ENCODE results near the gene FMO5. TPM values are rescaled to one million over a fixed set of nuclear protein-coding genes. Genes with fewer than 3 reads are reported as not detected.
A peak's percentile ranks its signal among the peaks of the same experiment; 100 is the strongest.

The FMO5 gene
- total and polyA plus RNA-seq, 2 of the 13 experiments (the other 11 are each of a cell fraction or from before 2014, with no cell fraction given), result 48.2 to 149 TPM

DNA sequence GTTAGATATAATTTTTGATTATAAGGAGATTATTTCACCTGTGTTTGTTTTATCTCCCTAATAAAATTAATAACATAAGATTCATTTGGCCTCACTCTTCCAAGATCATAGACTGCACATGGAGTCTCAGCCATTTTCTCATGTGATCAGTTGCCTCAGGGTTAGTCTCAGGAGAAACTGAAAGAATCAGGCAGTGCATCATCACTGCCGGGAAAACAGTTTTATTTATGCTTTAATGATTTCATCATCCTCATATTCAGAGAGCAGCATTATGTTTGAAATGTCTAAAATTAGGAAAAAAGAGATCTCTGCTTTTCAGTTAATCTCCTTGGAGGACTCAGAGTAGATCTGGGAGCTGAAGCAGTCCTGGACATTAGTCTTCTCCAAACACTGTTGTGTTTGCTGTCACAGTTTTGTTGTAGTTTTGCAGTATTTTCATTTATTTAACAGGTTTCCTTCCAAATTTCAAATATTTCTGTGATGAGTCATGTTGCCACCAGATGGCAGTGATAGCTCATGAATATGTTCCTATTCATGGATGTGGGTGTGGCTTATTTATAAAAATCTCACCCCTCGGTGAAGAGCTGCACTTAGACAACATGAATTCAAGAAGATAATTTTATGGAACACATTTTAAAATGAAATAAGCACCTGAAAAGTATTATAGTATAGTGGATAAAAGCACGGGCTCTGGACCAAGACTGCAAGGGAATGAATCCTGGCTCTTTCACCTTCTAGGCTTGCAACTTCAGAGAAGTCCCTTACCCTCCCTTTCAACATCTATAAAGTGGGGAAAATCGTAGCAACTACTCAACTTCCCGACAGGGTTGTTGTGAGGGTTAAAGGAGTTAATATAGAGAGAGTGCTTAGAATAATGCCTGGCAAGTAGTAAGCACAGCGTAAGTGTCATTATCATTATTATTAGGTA lies 48.5 kb upstream of the FMO5 start (continued):
- TF ChIP-seq ZNF343 (CRISPR knock-in tag; IDR thresholded peaks at IDR 0.05), result no peak
- TF ChIP-seq, protein P1, sequence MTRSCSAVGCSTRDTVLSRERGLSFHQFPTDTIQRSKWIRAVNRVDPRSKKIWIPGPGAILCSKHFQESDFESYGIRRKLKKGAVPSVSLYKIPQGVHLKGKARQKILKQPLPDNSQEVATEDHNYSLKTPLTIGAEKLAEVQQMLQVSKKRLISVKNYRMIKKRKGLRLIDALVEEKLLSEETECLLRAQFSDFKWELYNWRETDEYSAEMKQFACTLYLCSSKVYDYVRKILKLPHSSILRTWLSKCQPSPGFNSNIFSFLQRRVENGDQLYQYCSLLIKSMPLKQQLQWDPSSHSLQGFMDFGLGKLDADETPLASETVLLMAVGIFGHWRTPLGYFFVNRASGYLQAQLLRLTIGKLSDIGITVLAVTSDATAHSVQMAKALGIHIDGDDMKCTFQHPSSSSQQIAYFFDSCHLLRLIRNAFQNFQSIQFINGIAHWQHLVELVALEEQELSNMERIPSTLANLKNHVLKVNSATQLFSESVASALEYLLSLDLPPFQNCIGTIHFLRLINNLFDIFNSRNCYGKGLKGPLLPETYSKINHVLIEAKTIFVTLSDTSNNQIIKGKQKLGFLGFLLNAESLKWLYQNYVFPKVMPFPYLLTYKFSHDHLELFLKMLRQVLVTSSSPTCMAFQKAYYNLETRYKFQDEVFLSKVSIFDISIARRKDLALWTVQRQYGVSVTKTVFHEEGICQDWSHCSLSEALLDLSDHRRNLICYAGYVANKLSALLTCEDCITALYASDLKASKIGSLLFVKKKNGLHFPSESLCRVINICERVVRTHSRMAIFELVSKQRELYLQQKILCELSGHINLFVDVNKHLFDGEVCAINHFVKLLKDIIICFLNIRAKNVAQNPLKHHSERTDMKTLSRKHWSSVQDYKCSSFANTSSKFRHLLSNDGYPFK (CRISPR knock-in tag; IDR thresholded peaks at IDR 0.05; ENCODE audit: borderline replicate concordance), result no peak
- TF ChIP-seq TCF7 (IDR thresholded peaks at IDR 0.05; ENCODE audit: low read depth), result no peak
- TF ChIP-seq HNRNPH1 (optimal IDR thresholded peaks at IDR 0.05; ENCODE audit: low read depth, low read length), result no peak
- TF ChIP-seq, protein P2, sequence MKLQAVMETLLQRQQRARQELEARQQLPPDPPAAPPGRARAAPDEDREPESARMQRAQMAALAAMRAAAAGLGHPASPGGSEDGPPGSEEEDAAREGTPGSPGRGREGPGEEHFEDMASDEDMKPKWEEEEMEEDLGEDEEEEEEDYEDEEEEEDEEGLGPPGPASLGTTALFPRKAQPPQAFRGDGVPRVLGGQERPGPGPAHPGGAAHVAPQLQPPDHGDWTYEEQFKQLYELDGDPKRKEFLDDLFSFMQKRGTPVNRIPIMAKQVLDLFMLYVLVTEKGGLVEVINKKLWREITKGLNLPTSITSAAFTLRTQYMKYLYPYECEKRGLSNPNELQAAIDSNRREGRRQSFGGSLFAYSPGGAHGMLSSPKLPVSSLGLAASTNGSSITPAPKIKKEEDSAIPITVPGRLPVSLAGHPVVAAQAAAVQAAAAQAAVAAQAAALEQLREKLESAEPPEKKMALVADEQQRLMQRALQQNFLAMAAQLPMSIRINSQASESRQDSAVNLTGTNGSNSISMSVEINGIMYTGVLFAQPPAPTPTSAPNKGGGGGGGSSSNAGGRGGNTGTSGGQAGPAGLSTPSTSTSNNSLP (IDR thresholded peaks at IDR 0.05; ENCODE audit: low read depth, low read length), result peak; percentile 24; the same call in 1 of the 2 replicates
- no peak for TF ChIP-seq PCBP1 (IDR thresholded peaks at IDR 0.05; ENCODE audit: borderline replicate concordance, low read depth, low read length)
- no peak for TF ChIP-seq BRD4 (CRISPR knock-in tag; IDR thresholded peaks at IDR 0.05)
- TF ChIP-seq, protein P3, sequence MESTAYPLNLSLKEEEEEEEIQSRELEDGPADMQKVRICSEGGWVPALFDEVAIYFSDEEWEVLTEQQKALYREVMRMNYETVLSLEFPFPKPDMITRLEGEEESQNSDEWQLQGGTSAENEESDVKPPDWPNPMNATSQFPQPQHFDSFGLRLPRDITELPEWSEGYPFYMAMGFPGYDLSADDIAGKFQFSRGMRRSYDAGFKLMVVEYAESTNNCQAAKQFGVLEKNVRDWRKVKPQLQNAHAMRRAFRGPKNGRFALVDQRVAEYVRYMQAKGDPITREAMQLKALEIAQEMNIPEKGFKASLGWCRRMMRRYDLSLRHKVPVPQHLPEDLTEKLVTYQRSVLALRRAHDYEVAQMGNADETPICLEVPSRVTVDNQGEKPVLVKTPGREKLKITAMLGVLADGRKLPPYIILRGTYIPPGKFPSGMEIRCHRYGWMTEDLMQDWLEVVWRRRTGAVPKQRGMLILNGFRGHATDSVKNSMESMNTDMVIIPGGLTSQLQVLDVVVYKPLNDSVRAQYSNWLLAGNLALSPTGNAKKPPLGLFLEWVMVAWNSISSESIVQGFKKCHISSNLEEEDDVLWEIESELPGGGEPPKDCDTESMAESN (CRISPR knock-in tag; conservative IDR thresholded peaks at IDR 0.05), result no peak
- no peak for TF ChIP-seq PAWR (CRISPR knock-in tag; IDR thresholded peaks at IDR 0.05; ENCODE audit: borderline replicate concordance)
- TF ChIP-seq ZNF331 (CRISPR knock-in tag; IDR thresholded peaks at IDR 0.05), result no peak
- peak; percentile 49 for TF ChIP-seq STAG1 (CRISPR knock-in tag; IDR thresholded peaks at IDR 0.05)
- no peak for TF ChIP-seq REPIN1 (CRISPR knock-in tag; IDR thresholded peaks at IDR 0.05; ENCODE audit: borderline replicate concordance, low read depth)
- 0 out of 2 replicates have a peak, but pooled peaks have one; percentile 3 for TF ChIP-seq CREB1 (IDR thresholded peaks at IDR 0.05)
- TF ChIP-seq CREB1 (CRISPR knock-in tag; IDR thresholded peaks at IDR 0.05), result no peak
- TF ChIP-seq KLF12 (CRISPR knock-in tag; IDR thresholded peaks at IDR 0.05; ENCODE audit: borderline replicate concordance), result no peak
- TF ChIP-seq SMC3 (IDR thresholded peaks at IDR 0.05; ENCODE audit: low read length), result peak; percentile 37; the same call in 1 of the 2 replicates
- TF ChIP-seq, protein P4, sequence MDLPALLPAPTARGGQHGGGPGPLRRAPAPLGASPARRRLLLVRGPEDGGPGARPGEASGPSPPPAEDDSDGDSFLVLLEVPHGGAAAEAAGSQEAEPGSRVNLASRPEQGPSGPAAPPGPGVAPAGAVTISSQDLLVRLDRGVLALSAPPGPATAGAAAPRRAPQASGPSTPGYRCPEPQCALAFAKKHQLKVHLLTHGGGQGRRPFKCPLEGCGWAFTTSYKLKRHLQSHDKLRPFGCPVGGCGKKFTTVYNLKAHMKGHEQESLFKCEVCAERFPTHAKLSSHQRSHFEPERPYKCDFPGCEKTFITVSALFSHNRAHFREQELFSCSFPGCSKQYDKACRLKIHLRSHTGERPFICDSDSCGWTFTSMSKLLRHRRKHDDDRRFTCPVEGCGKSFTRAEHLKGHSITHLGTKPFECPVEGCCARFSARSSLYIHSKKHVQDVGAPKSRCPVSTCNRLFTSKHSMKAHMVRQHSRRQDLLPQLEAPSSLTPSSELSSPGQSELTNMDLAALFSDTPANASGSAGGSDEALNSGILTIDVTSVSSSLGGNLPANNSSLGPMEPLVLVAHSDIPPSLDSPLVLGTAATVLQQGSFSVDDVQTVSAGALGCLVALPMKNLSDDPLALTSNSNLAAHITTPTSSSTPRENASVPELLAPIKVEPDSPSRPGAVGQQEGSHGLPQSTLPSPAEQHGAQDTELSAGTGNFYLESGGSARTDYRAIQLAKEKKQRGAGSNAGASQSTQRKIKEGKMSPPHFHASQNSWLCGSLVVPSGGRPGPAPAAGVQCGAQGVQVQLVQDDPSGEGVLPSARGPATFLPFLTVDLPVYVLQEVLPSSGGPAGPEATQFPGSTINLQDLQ (CRISPR knock-in tag; IDR thresholded peaks at IDR 0.05), result no peak
- TF ChIP-seq, protein P5, sequence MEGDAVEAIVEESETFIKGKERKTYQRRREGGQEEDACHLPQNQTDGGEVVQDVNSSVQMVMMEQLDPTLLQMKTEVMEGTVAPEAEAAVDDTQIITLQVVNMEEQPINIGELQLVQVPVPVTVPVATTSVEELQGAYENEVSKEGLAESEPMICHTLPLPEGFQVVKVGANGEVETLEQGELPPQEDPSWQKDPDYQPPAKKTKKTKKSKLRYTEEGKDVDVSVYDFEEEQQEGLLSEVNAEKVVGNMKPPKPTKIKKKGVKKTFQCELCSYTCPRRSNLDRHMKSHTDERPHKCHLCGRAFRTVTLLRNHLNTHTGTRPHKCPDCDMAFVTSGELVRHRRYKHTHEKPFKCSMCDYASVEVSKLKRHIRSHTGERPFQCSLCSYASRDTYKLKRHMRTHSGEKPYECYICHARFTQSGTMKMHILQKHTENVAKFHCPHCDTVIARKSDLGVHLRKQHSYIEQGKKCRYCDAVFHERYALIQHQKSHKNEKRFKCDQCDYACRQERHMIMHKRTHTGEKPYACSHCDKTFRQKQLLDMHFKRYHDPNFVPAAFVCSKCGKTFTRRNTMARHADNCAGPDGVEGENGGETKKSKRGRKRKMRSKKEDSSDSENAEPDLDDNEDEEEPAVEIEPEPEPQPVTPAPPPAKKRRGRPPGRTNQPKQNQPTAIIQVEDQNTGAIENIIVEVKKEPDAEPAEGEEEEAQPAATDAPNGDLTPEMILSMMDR (CRISPR knock-in tag; IDR thresholded peaks at IDR 0.05), result peak; percentile 54

Data from HepG2 (cell line).